Neural cell (in vitro differentiated cells): Measurements from ENCODE around the gene LIG4.

Experiments
- CTCF ChIP-seq: fragments of 450-650 bp; IDR thresholded peaks from 2 replicates; pipeline ENCODE4 v1.5.1; 2014; ENCODE audit warnings: antibody characterized with exemption, mild to moderate bottlenecking, moderate library complexity; ENCODE audit not compliant: poor library complexity, severe bottlenecking
- EP300 ChIP-seq: fragments of 450-650 bp; conservative IDR thresholded peaks from 2 replicates; pipeline ENCODE4 v1.6.1; 2014; ENCODE audit warnings: antibody characterized with exemption, mild to moderate bottlenecking, moderate library complexity; ENCODE audit not compliant: poor library complexity, severe bottlenecking
- EZH2 ChIP-seq: fragments of 200-600, 300-800 bp; shearing (Covaris generic), sonication (generic); IDR thresholded peaks from 2 replicates; pipeline ENCODE4 v1.6.1; 2014; ENCODE audit warnings: antibody characterized with exemption, low read length, borderline replicate concordance, mild to moderate bottlenecking; ENCODE audit not compliant: insufficient read depth, poor library complexity, severe bottlenecking
- MXI1 ChIP-seq: fragments of 450-650 bp; conservative IDR thresholded peaks from 2 replicates; pipeline ENCODE4 v1.6.1; 2014; ENCODE audit warnings: antibody characterized with exemption, mild to moderate bottlenecking; ENCODE audit not compliant: poor library complexity, severe bottlenecking
- POLR2AphosphoS5 ChIP-seq: IDR thresholded peaks from 2 replicates; pipeline ENCODE4 v1.6.1; 2012
- RAD21 ChIP-seq: fragments of 450-650 bp; conservative IDR thresholded peaks from 2 replicates; pipeline ENCODE4 v1.6.1; 2014; ENCODE audit warnings: antibody characterized with exemption, mild to moderate bottlenecking, moderate library complexity
- REST ChIP-seq: IDR thresholded peaks from 2 replicates; pipeline ENCODE4 v1.6.1; 2012; ENCODE audit warnings: borderline replicate concordance
- SMC3 ChIP-seq: fragments of 450-650 bp; conservative IDR thresholded peaks from 2 replicates; pipeline ENCODE4 v1.6.1; 2014; ENCODE audit warnings: antibody characterized with exemption, mild to moderate bottlenecking, moderate library complexity; ENCODE audit not compliant: poor library complexity

GRCh38 chr13:108182652-108183051 lies 32.7 kb downstream of the LIG4 start:
- no peak for TF ChIP-seq CTCF
- no peak for TF ChIP-seq MXI1
- TF ChIP-seq RAD21: no peak
- TF ChIP-seq POLR2AphosphoS5: no peak
- TF ChIP-seq EZH2: no peak
- TF ChIP-seq REST: no peak
- no peak for TF ChIP-seq EP300
- TF ChIP-seq SMC3: no peak
